Stimulated activated CD4-positive, alpha-beta T cell treated with anti-CD3 and anti-CD28 coated beads, Interleukin-12 subunit alpha, Interleukin-12 subunit beta, amount 100 ng/mL, for 4 hours (primary cell): ENCODE data around the gene RAB31.
"Not testable (repeated sequence)": the region's sequence is repeated elsewhere in the genome, so short reads cannot be mapped to it uniquely, and the experiment has no call there.

ENCODE experiments used
- DNase-seq: peaks from one replicate; pipeline ENCODE4 v3.0.0-alpha.2; 2020

The RAB31 gene

DNA sequence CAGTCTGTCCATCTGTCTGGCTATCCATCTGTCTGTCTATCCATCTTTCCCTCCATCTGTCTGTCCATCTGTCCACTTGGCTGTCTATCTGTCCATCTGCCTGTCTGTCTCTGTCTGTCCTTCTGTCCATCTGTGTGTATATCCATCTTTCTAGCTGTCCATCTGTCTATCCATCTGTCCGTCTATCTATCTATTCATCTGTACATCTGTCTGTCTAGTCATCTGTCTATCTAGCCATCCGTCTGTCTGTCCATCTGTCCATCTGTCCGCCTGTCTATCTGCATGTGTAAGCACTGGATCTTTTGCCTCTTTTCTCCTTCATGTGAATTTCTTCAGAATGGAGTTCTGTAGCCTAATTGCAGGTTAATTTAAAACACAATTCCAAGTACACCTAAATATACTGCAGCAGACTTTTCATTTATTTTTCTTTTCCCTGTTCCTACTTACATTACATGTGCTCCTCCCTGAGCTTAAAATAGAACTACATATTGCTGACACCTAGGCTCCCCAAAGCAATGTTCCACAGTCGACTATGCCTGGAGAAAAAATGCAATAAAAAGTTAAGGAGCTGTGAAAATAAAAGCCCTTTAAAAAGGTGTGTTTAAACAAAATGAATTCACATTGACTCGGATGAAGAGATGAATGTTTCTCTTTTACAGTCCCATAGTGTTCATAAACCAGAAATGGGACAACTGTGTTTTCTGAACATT, 140.2 kb downstream of the RAB31 start:
- no peak for DNase-seq

DNA sequence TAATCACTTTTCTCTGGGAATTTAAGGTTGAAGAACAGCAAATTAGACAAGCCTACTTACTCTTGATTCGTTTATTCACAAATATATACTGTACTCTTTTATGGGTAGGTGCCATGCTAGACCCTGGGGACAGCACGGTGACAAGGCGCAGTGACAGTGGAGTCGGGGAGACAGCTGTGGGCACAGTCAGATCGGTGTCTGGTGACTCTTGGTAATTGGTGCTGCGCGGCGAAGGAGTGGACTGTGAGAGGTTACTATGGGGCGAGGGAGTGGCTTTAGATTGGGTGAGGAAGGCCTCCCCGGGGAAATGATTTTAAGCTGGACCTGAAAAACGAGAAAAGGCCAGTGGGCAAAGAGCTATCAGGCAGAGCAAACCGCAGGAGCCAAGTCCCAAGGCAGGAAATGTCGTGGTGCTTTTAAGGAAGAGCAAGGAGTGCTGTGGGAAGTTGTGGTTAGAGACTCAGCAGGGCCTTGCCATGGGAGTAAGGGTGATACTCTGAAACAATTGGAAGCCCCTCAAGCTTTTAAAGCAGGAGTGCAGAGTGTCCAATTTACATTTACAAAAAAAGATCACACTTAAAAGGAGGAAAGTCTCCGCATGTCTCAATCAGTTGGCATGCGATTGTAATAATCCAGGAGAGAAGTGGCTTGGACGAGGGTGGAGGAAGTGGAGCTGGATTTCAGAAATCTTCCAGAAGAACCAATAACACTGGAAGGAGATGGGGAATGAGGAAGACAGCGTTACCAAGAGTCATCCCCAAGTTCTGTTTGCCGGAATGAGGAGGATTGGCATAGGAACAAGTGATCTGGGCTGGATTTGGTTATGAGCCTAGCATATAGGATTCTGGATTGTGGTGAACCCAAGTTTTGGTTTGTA, 141.5 kb downstream of the RAB31 start:
- no peak for DNase-seq

DNA sequence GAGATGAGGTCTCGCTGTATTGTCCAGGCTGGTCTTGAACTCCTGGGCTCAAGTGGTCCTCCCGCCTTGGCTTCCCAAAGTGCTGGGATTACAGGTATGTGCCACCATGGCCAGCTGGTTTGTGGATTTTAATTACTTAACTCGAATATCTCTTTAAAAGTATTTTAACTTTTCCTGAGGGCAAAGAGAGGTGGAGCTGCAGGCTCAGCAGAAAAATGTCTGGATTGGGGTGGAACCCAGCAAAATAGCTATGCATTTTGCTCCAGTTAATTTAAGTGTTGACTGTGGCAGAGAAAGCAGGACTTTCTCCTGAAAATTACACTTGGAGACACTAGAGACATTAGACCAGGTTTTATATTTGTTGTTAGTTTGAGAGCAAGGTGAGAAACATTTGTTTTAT, 142.2 kb downstream of the RAB31 start:
- DNase-seq = no peak

DNA sequence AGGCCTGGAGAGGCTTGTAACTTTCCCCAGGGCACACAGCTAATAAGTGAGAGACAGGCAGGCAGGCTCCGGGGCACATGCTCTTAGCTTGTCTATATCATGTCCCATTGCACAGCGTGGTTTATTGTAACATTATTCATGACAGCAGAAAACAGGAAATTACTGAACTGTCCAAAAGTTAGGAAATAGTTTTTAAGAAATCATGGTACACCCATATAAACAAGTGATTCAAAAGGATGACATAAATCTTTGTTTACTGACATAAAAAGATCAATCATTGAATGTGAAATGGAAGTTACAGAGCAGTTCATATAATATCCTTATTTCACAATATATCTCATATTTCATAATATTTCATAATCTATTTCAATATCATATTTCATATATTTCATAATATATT, 143.4 kb downstream of the RAB31 start:
- DNase-seq = no peak

DNA sequence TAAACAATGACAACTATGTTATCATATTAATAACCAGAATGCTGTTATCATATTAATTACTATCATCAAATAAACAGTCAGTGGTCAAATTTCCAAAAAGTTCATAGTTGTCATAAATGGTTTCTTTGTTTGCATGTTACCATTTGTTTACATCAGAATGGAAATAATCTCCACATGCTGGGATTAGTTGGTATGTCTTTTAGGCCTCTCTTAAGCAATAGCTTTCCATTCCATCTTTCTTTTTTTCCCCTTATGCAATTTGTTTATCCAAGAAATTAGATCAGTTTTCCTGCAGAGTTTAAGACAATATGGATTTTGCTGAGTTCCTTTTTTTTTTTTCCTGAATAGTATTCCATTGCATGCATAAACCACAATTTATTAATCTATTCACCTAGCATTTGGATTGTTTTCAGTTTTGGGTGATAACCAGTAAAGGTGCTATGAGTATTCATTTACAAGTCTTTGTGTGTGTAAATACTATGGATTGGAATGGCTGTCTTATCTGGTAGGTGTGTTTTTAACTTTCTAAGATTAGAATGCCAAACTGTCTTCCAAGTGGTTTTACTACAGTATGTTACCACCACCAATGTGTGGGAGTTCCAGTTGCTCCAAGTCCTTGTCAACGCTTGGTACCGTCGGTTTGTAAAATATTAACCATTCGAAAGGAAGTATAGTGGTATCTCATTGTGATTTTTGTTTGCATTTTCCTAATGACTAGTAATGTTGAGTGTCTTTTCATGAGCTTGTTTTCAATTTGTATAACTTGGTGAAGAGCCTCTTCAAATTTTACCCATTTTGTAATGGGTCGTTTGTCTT, 144.4 kb downstream of the RAB31 start:
- no peak for DNase-seq

DNA sequence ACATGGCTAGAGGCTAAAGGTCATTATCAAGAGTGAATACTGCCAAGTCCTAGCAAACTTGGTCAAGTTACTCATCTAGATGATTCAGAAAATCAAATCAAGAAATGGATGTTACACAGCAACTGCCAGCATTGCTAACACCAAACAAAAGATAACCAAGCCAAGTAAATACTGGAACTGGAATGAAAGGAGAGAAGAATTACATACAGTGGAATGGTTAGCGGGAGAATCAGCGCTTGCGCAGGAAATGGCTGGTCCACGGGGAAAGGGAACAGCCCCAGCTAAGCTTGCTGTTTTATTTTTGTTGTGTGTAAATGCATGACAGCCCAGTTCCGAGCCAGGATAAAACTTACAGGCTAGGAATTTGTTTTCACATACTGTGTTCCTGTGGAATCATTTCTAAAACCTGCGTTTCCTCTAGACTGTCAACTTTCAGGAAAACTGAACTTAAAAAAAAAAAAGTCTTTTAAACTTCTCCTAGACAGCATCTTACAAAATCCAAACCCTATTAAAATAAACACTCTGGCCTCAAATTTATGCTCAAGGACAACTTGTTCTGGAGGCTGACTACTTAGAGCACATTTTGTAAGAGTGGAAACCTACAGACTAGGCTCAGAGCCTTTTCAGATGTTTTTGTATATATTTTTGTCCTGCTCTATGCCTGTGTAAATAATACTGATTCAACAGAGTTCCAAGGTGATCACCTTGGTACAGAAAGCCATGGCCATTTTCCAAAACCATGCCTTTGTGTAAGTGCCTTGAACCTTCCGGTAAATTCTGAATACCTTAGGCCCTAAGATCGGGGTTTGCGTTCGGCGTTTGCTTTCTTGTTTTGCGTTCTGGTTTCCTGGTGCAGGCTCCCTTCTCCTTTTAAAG, 146.9 kb downstream of the RAB31 start:
- no peak for DNase-seq

DNA sequence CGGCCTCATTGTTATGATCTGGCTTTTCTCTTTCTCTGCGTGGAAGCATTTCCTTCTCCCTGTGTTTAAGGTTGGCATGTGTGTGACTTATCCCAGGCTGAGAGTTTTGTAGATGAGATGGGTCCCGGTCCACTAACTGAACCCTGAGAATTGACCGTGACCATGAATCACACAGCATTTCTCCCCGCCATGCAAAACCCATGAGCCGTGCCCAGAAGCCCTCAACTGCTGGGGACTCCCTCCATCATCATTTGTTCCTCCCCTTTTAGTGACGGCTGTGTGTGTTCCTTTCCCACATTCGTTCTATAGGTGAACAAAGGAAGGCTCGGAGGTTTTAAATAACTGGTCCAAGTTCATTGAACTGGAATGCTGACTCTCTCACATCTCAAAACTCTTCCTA, 147.6 kb downstream of the RAB31 start:
- DNase-seq = no peak

DNA sequence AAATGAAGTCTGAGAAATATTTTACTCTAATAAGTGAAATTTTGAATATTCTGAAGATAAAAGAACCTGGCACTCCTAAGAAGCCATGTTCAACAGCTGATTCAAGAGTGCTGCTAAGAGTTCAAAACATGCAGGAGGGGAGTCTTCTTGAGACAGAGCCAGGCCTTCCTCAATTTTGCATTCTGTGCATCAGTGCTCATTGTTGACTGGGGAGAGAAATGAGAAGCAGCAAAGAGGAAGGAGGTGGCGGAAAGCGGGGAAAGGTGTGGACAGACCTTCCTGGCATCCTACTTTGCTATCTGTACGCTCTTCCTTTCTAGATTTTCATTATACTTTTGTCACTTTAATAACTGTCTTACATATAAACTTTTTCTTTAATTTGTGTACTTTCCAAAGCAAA, 148.0 kb downstream of the RAB31 start:
- no peak for DNase-seq

DNA sequence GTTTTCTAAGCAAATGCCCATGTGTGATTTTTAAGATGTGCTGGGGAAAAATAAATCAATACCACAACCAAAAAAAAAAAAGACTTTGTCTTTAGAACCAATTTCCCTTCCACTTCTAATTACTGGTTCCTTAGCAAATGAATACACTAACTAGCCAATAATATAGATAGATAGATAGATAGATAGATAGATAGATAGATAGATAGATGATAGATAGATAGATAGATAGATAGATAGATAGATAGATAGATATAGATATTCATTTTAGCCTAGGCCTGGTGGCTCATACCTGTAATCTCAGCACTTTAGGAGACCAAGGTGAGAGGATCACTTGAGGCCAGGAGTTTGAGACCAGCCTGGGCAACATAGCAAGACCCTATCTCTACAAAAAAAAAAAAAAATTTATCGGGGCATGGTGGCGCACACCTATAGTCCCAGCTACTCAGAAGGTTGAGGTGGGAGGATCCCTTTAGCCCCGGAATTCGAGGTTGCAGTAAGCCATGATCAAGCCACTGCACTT, 149.4 kb downstream of the RAB31 start:
- DNase-seq = not testable (repeated sequence)

DNA sequence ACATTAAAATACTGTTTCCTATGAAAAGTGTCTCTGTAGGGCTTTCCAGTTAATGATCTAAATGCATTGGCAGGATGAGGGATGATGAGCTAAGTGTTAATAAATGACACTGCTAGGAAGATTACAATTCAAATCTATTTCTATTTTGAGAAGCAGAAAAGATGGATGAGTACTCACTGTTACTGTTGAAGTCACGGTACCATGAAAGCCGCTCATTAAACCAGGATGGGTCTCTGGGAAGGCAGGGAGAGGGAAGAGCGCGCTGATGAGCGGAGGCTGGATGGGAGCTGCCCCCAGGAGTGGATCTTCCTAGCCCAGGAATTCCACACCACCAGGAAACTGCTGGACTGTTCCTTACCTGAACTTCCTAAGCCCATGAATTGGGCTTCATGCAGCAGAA, 150.5 kb downstream of the RAB31 start:
- no peak for DNase-seq

DNA sequence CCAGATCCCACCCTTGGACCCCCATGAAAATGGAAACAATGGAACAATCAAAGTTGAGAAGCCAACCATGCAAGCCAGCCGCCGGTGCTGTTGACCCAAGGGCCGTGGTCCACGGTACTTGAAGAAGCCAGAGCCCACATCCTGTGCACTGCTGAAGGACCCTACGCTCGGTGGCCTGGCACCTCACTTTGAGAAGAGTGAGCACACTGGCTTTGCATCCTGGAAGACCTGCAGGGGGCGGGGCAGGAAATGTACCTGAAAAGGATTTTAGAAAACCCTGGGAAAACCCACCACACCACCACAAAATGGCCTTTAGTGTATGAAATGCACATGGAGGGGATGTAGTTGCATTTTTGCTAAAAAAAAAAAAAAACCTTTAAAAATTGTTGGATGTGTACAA, 151.1 kb downstream of the RAB31 start:
- DNase-seq = no peak

DNA sequence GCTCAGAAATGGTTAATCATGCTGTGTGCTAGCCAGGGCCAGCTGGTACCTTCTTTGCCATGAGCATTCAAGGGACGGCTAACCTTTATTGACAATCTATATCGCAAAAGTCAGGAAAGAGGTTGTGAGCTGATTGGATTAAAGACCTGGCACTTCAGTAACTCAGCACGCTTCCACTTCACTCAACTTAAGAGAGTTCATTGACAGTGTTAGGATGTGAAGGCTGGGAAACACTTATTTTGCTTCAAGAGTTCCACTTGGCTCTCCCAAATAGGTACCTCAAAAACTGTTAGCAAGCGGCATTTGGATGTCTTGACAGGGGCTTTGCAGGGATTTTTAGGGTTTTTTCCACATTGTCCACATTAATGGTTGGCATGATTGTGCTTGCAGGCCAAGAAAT, 152.6 kb downstream of the RAB31 start:
- DNase-seq = no peak

DNA sequence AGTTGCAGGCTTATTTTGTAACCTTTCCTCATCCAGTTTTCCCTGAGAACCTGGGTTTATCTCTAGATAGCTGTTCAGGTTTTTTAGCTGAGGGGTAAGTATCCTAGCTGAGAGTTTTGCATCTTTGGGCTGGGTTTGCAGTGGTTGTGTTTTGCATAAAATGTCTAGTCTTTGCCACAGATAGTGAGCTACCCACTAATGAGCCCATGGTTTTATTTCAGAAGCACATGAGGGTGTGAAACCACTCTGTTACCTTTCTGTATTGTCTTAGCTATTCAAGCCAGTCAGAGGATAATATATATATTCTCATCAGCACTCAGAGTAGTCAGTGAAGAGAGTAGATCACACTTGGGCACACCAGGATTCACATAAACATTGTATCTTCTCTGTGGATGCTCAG, 153.1 kb downstream of the RAB31 start:
- DNase-seq = no peak

DNA sequence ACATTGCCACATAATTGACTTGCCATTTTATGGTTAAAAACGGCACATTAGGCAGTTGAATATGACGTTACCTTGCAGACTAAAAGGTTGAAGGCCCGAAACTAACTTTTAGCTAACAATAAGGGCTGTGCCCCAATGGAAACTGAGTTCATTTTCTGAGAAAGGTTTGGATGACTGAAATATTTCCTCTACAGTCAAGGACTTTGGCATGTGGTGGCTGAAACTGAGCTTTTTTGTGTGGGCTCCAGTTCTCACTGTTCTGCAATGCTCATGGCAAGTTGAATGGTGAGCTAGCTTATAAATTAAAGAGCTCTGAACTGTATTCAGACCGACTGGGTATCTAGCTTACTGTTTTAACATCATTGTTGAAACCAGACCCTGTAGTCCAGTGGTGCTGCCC, 153.8 kb downstream of the RAB31 start:
- DNase-seq = no peak

DNA sequence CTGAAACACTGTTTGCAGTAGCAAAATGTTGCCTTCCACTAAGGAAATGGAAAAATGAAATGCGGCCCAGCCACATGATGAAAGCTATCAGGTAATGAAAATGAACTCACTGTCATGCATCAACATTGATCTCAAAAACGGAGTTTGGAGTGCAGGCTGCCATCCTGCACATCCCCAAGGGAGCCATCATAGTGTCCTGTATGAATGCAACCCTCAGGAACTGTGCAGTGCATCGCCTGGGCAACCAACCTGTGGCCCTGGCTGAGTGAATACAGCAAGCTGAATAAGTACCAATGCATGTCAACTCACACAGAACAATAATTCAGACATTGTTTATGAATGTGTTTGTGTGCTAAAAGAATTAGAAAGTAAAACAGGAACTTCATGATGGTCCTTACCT, 154.6 kb downstream of the RAB31 start:
- no peak for DNase-seq

DNA sequence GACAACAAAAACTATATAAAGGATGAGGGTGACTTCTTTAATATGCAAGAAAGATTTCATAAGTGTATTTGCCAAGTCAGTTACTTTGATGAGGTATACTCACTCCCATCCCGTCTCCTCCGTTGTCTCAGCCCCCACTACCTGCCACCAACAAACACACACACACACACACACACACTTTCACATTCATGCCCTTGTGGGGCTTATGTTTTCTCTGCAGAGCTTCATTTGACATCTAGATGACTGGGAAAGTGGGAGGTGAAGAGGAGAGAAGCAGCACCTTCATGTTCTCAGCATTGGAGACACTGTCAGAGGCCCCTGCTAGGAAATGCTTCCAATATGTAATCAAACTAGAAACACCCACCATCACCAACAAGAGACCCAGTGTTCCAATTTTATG, 155.2 kb downstream of the RAB31 start:
- DNase-seq = no peak

DNA sequence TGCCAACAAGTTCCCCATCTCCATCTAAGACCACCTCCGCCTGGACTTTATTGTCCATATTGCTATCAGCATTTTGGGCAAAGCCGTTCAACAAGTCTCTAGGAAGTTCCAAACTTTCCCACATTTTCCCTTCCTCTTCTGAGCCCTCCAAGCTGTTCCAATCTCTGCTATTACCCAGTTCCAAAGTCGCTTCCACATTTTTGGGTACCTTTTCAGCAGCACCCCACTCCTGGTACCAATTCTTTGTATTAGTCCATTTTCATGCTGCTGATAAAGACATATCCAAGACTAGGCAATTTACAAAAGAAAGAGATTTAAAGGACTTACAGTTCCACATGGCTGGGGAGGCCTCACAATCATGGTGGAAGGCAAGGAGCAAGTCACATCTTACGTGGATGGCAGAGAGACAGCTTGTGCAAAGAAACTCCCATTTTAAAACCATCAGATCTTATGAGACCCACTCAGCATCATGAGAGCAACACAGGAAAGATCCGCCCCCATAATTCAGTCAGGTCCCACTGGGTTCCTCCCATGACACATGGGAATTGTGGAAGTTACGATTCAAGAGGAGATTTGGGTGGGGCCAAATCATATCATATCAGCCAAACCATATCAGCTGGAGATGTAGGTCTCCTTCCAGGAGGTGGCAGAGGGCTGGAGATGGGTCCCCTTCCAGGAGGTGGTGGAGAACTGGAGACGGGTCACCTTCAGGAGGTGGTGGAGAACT, 157.8 kb downstream of the RAB31 start:
- DNase-seq = no peak

DNA sequence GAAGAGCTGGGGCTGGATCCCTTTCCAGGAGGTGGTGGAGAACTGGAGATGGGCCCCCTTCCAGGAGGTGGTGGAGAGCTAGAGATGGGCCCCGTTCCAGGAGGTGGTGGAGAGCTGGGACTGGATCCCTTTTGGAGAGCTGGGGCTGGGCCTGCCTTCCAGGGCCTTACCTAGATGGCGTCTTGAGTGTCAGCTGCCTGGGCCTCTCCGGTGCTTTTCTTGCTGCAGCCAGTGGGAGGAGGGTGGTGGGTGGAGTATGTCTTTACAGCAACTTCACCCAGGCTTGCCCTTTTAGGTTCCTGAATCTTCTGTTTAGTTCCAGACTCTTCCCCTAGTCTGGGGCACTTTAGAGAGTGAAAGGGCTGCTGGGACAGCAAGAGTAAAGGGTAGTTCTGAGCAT, 158.5 kb downstream of the RAB31 start:
- no peak for DNase-seq

DNA sequence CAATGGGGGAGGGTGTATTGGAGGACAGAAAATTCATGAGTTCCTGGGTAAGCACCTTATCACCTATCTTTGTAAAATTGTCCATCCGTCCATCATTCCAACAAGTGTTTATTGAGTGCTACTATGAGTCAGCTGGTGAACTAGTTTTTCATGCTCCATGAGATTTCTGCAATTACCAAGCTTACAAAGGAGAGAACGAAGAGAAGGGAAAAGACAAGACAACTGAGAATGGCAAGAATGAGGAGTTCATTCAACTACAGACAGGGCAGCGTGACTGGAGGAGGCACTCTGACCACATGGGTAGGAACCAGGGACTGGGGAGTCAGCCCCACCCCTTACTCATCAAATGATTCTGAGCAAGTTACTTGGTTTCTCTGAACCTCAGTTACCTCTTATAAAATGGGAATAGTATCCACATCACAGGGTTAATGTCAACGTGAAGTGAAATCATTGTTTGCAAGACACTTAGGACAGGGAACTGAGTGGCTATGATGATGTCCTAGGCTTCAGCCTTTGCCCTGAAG, 159.0 kb downstream of the RAB31 start:
- no peak for DNase-seq

DNA sequence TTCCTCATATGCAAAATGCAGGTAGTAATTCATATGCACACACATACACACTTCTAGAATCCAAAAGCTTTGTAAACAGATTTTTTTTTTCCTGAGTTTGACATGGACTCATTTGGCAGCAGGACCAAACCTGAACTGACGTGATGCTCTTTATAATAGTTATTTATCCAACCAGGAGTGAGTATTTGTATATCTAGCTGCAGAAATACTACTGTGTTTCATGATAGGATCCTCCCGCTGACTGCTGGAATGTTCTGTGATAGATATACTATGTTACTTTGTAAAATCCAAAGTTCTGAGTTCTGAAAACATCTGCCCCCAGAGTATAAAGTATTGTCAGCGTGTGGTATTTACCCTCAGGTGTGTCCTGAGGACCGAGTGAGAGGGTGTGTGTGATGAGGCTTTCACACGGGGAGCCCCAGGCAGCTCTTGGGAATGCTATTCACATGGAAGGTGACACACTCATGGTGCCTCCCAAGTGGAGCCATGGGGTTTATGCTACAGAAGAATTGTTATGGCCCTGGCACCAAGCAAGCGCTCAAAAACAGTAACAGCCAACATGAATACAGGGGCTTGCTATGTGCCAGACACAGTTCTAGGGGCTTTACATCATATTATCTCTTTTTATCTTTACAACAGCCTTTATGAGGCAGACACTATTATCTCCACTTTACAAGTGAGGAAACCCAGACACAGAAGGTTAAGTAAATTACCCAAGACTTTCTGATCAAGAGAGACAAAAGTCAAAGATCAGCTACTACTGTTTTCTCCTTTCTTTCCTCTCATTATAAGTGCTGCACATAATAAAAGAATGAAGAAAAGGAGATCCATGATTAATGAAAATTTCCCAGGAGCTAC, 161.0 kb downstream of the RAB31 start:
- DNase-seq = no peak
